ENCODE results near the gene S100A5. TPM values are rescaled to one million over a fixed set of nuclear protein-coding genes. Genes with fewer than 3 reads are reported as not detected.
"Not testable (repeated sequence)": the region's sequence is repeated elsewhere in the genome, so short reads cannot be mapped to it uniquely, and the experiment has no call there.

The S100A5 gene
- total RNA-seq, 3 donors from 2014 or later, result not detected

GRCh38 chr1:153531638-153532037, 9.1 kb downstream of the S100A5 start:
- Histone ChIP-seq H3K9me3 (no peaks in the 10 kb centered on the region), H3K36me3 (ENCODE audit: low read depth) (no peaks in the 10 kb centered on the region), H3K4me1 (ENCODE audit: low read depth) (peaks cover 38% of the 10 kb centered on the region), H3K4me3 (no peak overlapping the region)
- intact Hi-C loops (cut with DNase I, micrococcal nuclease), result loop anchor here (5.0 kb wide), 1 partner anchor 36 kb away; the partner anchor contains the start of gene S100A2 (in 2 of the 2)
- DNase-seq (peak in 1 of 3 donors; percentile 21), ATAC-seq (no peak)
- TF ChIP-seq CTCF (IDR thresholded peaks at IDR 0.05), result no peak

- Histone ChIP-seq H3K4me3 (no peak overlapping the region), H3K4me1 (ENCODE audit: low read depth) (peaks cover 10% of the 10 kb centered on the region), H3K9me3 (no peaks in the 10 kb centered on the region), H3K36me3 (ENCODE audit: low read depth) (no peaks in the 10 kb centered on the region)
- ATAC-seq, result no peak
- no peak for TF ChIP-seq CTCF (IDR thresholded peaks at IDR 0.05)
- intact Hi-C loops (cut with DNase I, micrococcal nuclease), result no loop called here
- peak in 1 of 3 donors; percentile 1 for DNase-seq
Measured at GRCh38 chr1:153527683-153528040, 13.1 kb downstream of the S100A5 start.

DNA sequence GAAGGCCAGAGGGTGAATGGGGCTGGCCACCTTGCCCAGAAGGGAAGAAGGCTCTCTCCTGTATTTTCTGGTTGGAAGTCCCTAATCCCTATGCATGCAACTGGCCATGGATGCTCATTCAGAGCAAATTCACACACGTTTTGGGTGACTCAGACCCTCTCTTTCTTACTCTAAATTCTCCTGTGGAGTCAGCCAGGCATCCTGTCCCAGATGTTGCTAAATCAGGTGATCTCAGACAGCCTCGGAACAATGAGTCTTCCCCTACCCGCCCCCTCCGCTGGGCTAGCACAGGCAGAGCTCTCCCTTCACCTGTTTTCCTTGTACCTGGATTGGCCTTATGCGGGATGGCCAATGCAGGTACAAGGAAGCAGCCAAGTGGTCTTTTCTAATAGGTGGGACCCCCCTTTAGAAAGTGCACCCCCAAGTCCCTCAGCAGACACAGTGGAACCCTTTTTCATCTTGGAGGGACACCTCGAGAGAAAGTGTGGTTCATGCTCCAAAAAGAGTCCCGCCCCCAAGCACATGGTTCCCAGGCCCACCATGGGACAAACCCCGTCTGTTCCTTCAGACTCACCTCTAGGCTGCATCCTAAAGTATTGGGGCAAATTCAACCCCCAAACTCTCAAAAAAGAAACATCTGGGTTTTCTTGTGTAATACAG, 13.6 kb downstream of the S100A5 start:
- Histone ChIP-seq H3K4me1 (ENCODE audit: low read depth) (peaks cover 7% of the 10 kb centered on the region), H3K9me3 (no peaks in the 10 kb centered on the region), H3K36me3 (ENCODE audit: low read depth) (no peaks in the 10 kb centered on the region), H3K4me3 (no peak overlapping the region)
- no peak for TF ChIP-seq CTCF (IDR thresholded peaks at IDR 0.05)
- intact Hi-C loops (cut with DNase I, micrococcal nuclease), result no loop called here
- DNase-seq (peak in 1 of 3 donors; percentile 6), ATAC-seq (no peak)

GRCh38 chr1:153526132-153526543, 14.6 kb downstream of the S100A5 start:
- ATAC-seq (peak; percentile 43), DNase-seq (peak in 1 of 3 donors; percentile 25)
- TF ChIP-seq CTCF (IDR thresholded peaks at IDR 0.05), result no peak
- intact Hi-C loops (cut with DNase I, micrococcal nuclease), result no loop called here
- Histone ChIP-seq H3K36me3 (ENCODE audit: low read depth) (no peaks in the 10 kb centered on the region), H3K4me3 (no peak overlapping the region), H3K9me3 (no peaks in the 10 kb centered on the region), H3K4me1 (ENCODE audit: low read depth) (no peaks in the 10 kb centered on the region)

GRCh38 chr1:153525088-153525728, 15.5 kb downstream of the S100A5 start:
- TF ChIP-seq CTCF (IDR thresholded peaks at IDR 0.05), result no peak
- intact Hi-C loops (cut with DNase I, micrococcal nuclease), result no loop called here
- DNase-seq (peak in 1 of 3 donors; percentile 19), ATAC-seq (no peak)
- Histone ChIP-seq H3K4me3 (no peak overlapping the region), H3K9me3 (no peaks in the 10 kb centered on the region), H3K4me1 (ENCODE audit: low read depth) (peaks cover 7% of the 10 kb centered on the region), H3K36me3 (ENCODE audit: low read depth) (no peaks in the 10 kb centered on the region)

DNA sequence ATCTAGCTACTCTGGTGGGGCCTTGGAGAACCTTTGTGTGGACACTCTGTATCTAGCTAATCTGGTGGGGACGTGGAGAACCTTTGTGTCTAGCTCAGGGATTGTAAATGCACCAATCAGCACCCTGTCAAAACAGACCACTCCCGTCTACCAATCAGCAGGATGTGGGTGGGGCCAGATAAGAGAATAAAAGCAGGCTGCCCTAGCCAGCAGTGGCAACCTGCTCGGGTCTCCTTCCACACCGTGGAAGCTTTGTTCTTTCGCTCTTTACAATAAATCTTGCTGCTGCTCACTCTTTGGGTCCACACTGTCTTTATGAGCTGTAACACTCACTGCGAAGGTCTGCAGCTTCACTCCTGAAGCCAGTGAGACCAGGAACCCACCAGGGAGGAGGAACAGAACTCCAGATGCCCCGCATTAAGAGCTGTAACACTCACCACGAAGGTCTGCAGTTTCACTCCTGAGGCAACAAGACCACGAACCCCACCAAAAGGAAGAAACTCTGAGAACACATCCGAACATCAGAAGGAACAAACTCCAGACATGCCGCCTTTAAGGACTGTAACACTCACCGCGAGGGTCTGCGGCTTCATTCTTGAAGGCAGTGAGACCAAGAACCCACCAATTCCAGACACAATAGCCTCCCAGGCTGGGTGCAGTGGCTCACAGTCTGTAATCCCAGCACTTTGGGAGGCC, 18.2 kb downstream of the S100A5 start:
- H3K4me3 ChIP-seq; H3K9me3 ChIP-seq; ATAC-seq; H3K36me3 ChIP-seq (ENCODE audit: low read depth); DNase-seq; intact Hi-C loops (cut with DNase I, micrococcal nuclease); H3K4me1 ChIP-seq (ENCODE audit: low read depth): not testable (repeated sequence)

DNA sequence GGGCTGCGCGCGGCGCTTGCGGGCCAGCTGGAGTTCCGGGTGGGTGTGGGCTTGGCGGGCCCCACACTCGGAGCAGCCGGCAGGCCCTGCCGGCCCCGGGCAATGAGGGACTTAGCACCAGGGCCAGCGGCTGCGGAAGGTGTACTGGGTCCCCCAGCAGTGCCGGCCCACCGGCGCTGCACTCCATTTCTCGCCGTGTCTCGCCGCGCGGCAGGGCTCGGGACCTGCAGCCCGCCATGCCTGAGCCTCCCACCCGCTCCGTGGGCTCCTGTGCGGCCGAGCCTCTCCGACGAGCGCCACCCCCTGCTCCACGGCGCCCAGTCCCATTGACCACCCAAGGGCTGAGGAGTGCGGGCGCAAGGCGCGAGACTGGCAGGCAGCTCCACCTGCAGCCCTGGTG, 18.9 kb downstream of the S100A5 start:
- H3K9me3 ChIP-seq; intact Hi-C loops (cut with DNase I, micrococcal nuclease); H3K4me3 ChIP-seq; H3K4me1 ChIP-seq (ENCODE audit: low read depth); H3K36me3 ChIP-seq (ENCODE audit: low read depth); DNase-seq; ATAC-seq: not testable (repeated sequence)

All from mucosa of descending colon (tissue), 3 donors.